Jurkat, Clone E6-1 (cell line): ENCODE measurements around the gene OSBPL10.
"Not testable (repeated sequence)": the region's sequence is repeated elsewhere in the genome, so short reads cannot be mapped to it uniquely, and the experiment has no call there.

ENCODE experiments used
- DNase-seq: peaks from one replicate; pipeline ENCODE4 v3.0.0-alpha.2; 2011; ENCODE audit warnings: low read depth, low spot score
- H3K4me3 ChIP-seq: 2 replicates; pipeline ENCODE4 v1.5.1; 2011; ENCODE audit warnings: mild to moderate bottlenecking, low read length, control low read depth, moderate library complexity

The OSBPL10 gene

DNA sequence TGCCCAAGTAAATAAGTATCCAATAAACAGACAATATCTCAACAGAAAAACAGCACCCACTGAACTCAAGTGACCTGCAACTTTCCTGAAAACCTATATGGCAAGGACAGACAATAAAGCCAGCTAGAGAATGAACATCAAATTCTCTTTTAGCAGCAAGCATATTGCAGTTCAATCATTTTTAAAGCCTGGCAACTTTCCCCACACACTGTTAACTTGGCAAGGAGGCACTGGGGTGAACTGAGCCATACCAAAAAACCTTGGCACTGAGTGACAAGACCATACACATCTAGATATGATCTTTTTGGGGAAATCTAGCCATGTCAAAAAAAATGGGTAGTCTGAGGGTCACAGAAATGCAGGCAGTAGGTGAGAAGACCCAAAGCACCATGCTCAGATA, 273.8 kb downstream of the OSBPL10 start:
- DNase-seq, result no peak
- no peak overlapping the region for H3K4me3 ChIP-seq

DNA sequence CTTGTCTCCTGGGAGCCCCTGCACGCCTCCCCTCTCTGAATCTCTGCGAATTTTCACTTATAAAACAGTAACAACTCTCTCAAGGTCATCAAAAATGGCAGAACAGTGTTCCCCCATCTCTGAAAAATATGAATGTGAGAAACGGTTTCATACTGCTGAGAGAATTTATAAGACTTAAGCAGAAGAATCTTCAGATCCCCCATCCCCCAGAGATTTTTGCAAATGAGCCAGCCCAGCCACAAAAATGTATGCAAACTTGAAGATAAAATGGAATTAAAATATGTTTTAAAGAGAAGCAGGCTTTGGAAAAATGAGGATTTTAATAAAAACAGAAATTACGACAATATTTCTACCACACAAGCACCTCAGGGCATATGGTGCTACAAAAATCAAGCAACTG, 275.3 kb downstream of the OSBPL10 start:
- no peak for DNase-seq
- H3K4me3 ChIP-seq, result no peak overlapping the region

DNA sequence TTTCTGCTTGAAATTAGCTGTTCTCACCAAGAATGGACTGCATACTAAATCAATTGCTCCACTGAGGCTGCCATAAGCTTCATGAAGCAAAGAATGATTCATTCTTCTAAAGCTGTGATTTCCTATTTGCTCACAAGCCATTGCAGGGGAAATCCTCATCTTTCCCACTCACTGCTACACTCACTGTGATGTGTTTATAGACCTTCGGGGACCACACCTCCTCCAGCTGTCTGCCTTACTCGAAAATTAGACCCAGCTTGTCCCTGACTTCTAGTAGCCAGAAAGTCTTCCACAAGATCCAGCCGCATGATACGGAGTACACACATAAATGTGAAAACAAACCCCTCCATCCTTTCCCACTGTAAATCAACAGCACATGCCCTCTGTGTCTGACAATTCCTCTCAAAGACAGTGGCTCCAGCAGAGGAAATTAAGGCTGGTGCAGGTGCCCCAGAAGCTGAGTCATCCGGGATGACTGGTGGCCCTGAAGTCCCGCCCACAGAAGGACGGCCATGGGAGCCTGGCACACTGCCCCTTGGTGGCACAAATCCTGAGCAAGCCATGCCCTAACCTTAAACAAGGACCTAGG, 276.4 kb downstream of the OSBPL10 start:
- no peak overlapping the region for H3K4me3 ChIP-seq
- no peak for DNase-seq

GRCh38 chr3:31704156-31704555, 276.9 kb downstream of the OSBPL10 start:
- DNase-seq, result no peak

DNA sequence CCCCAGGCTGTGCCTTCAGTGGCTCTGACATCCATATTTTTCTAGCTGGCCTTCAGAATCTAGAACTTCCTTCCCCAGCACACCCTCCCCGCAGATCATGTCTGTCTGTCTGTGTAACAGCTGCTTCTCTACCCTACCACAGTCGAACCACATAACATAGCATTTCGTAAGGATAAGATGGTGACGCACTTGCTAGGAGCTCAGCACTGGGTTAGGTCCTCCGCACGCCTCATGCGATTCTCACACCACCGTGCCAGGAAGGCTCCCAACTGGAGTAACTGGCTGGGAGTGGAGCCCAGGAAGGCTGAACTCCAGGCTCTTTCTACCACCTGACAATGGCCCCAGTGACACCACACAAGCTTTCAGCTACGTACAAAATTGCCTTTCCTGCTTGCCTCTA, 279.8 kb downstream of the OSBPL10 start:
- no peak overlapping the region for H3K4me3 ChIP-seq
- DNase-seq, result no peak

More at GRCh38 chr3:31704156-31704555, 276.9 kb downstream of the OSBPL10 start:
- no peak overlapping the region for H3K4me3 ChIP-seq

- DNase-seq, result peak; percentile 10
Observed at GRCh38 chr3:31699309-31699953, 281.6 kb downstream of the OSBPL10 start.

DNA sequence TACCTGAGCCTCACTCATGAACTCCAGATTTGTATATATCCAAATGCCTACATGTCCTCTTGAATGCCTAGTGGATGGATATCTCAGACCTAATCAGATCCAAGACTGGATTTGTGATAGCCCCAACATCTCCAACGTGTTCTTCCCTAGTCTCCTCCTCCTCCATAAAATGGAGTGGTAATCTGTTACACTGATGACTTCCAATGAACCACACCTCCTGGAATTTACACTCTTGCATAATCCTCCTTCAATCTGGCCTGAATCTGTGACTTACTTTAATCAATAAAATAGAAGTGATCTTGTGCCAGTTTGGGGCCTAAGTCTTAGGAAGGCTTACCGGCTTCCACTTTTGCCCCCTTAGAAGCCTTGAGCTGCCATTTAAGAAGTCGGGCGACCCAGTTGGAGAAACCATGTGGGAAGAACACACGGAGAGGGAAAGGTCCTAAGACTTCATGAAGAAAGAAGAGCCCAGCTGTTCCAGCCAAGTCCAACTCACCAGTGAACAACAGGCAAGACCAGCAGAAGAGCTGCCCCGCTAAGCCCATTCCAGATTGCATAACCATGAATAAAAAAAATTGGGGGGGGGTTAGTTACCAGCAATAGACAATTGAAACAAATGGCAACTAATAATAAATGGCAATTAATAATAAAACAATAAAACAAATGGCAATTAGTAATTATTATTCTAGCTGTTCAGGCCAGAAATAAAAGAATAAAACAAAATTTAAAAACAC, 284.1 kb downstream of the OSBPL10 start:
- no peak overlapping the region for H3K4me3 ChIP-seq

More at GRCh38 chr3:31699309-31699953, 281.6 kb downstream of the OSBPL10 start:
- H3K4me3 ChIP-seq, result no peak overlapping the region

DNA sequence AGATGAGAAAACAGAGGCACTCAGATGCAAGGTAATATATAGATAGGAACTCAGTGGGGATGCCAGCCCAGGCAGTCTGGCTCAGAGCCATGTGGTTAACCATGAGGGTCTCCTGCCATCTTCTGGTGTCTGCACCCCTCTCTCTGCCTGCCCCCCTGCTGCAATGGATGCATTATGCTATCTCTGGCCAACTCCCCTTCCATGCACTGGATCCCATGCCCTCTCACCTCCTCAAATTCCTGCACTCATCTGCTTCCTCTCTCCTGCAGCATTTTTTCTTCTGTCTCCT, 285.1 kb downstream of the OSBPL10 start:
- no peak overlapping the region for H3K4me3 ChIP-seq
- DNase-seq, result peak; percentile 17

More for the DNA sequence above, 284.1 kb downstream of the OSBPL10 start:
- DNase-seq, result no peak

- DNase-seq, result peak; percentile 62
- no peak overlapping the region for H3K4me3 ChIP-seq
Observed at GRCh38 chr3:31695280-31696008, 285.6 kb downstream of the OSBPL10 start.

- no peak overlapping the region for H3K4me3 ChIP-seq
- DNase-seq, result no peak
Observed at GRCh38 chr3:31693346-31693745, 287.7 kb downstream of the OSBPL10 start.

- DNase-seq, result no peak
- no peak overlapping the region for H3K4me3 ChIP-seq
Observed at GRCh38 chr3:31692751-31693150, 288.3 kb downstream of the OSBPL10 start.

GRCh38 chr3:31690771-31691170, 290.3 kb downstream of the OSBPL10 start:
- no peak overlapping the region for H3K4me3 ChIP-seq
- DNase-seq, result no peak

GRCh38 chr3:31689523-31689922, 291.5 kb downstream of the OSBPL10 start:
- not testable (repeated sequence) for DNase-seq, H3K4me3 ChIP-seq

- DNase-seq, result no peak
- no peak overlapping the region for H3K4me3 ChIP-seq
Observed at GRCh38 chr3:31688984-31689383, 292.1 kb downstream of the OSBPL10 start.

- no peak for DNase-seq
Observed at GRCh38 chr3:31687020-31687802, 293.9 kb downstream of the OSBPL10 start.

GRCh38 chr3:31680072-31680870, 300.8 kb downstream of the OSBPL10 start:
- DNase-seq, result no peak
- no peak overlapping the region for H3K4me3 ChIP-seq

More at GRCh38 chr3:31687020-31687802, 293.9 kb downstream of the OSBPL10 start:
- H3K4me3 ChIP-seq, result no peak overlapping the region

- DNase-seq, result no peak
Observed at GRCh38 chr3:31676556-31676955, 304.5 kb downstream of the OSBPL10 start.

DNA sequence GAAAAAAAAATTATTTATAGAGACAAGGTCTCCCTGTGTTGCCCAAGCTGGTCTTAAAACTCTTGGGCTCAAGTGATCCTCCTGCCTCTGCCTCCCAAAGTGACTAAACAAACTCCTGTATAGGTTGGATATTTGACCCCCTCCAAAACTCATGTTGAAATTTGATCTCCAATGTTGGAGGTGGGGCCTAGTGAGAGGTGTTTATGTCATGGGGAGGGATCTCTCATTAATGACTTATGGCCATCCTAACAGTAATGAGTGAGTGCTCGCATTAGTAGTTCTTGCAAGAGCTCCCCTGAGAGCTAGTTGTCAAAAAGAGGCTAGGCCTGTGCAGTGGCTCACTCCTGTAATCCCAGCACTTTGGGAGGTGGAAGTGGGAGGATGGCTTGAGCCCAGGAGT, 307.1 kb downstream of the OSBPL10 start:
- no peak for DNase-seq
- no peak overlapping the region for H3K4me3 ChIP-seq

More at GRCh38 chr3:31676556-31676955, 304.5 kb downstream of the OSBPL10 start:
- H3K4me3 ChIP-seq, result no peak overlapping the region
